RWPE2 (cell line): ENCODE results near the gene AIMP1.

Experiments
- ATAC-seq: fragments of 200-7000 bp; cut with Tn5 transposase; 3 replicates; pipeline ENCODE4 v1.9.1; 2021; ENCODE audit warnings: low read depth
- DNase-seq: peaks from one replicate; pipeline ENCODE4 v3.0.0-alpha.2; 2020; ENCODE audit warnings: low spot score
- H3K27ac ChIP-seq: fragments of 450-650 bp; 2 replicates; pipeline ENCODE4 v1.5.1; 2017; ENCODE audit warnings: mild to moderate bottlenecking; ENCODE audit not compliant: poor library complexity, severe bottlenecking
- H3K27me3 ChIP-seq: fragments of 250-450 bp; sonication (Bioruptor Pico); 2 replicates; pipeline ENCODE4 v1.5.1; 2021; ENCODE audit warnings: mild to moderate bottlenecking, moderate library complexity; ENCODE audit not compliant: insufficient read depth, poor library complexity, severe bottlenecking
- H3K36me3 ChIP-seq: fragments of 250-450 bp; sonication (Bioruptor Pico); 2 replicates; pipeline ENCODE4 v1.5.1; 2020; ENCODE audit warnings: low read depth, mild to moderate bottlenecking, moderate library complexity
- H3K4me1 ChIP-seq: fragments of 250-450 bp; sonication (Bioruptor Pico); 2 replicates; pipeline ENCODE4 v1.5.1; 2021; ENCODE audit warnings: mild to moderate bottlenecking, moderate library complexity; ENCODE audit not compliant: insufficient read depth, poor library complexity, severe bottlenecking
- H3K4me3 ChIP-seq: fragments of 250-450 bp; sonication (Bioruptor Pico); 2 replicates; pipeline ENCODE4 v1.5.1; 2021; ENCODE audit warnings: mild to moderate bottlenecking, moderate library complexity; ENCODE audit not compliant: severe bottlenecking
- H3K9me3 ChIP-seq: fragments of 250-450 bp; sonication (Bioruptor Pico); 2 replicates; pipeline ENCODE4 v1.5.1; 2021; ENCODE audit warnings: mild to moderate bottlenecking, moderate library complexity; ENCODE audit not compliant: severe bottlenecking
- TF ChIP-seq, protein P1 (sequence below): fragments of 450-650 bp; IDR thresholded peaks from one replicate; pipeline ENCODE4 v1.5.1; 2017; ENCODE audit warnings: mild to moderate bottlenecking, moderate library complexity; ENCODE audit not compliant: poor library complexity, severe bottlenecking

AIMP1 gene

DNA sequence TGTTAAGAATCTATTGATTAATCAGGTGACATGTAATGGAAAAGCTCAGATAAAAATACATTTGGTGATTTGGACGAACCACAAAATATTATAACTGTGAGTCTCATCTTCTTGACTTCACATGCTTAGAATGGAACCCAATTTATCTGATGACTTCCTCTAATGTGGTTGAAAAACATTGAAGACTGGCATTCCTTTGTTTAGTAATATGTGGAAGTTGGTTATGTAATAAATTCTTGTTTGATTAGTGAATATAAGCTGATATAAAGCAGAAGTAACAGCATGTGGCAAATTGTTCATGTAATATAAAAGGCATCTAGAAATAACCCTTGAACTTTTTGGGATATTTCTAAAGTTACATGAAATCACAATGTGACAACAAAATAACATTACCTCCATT lies 42.5 kb downstream of the AIMP1 start:
- TF ChIP-seq, protein P1, sequence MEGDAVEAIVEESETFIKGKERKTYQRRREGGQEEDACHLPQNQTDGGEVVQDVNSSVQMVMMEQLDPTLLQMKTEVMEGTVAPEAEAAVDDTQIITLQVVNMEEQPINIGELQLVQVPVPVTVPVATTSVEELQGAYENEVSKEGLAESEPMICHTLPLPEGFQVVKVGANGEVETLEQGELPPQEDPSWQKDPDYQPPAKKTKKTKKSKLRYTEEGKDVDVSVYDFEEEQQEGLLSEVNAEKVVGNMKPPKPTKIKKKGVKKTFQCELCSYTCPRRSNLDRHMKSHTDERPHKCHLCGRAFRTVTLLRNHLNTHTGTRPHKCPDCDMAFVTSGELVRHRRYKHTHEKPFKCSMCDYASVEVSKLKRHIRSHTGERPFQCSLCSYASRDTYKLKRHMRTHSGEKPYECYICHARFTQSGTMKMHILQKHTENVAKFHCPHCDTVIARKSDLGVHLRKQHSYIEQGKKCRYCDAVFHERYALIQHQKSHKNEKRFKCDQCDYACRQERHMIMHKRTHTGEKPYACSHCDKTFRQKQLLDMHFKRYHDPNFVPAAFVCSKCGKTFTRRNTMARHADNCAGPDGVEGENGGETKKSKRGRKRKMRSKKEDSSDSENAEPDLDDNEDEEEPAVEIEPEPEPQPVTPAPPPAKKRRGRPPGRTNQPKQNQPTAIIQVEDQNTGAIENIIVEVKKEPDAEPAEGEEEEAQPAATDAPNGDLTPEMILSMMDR = no peak
- peaks cover 3% of the 10 kb centered on the region for H3K4me1 ChIP-seq
- DNase-seq = no peak
- H3K9me3 ChIP-seq = no peaks in the 10 kb centered on the region
- H3K36me3 ChIP-seq = no peaks in the 10 kb centered on the region
- peak; percentile 46; the same call in 1 of the 3 replicates for ATAC-seq
- H3K27me3 ChIP-seq = no peaks in the 10 kb centered on the region
- H3K4me3 ChIP-seq = no peak overlapping the region
- no peak overlapping the region for H3K27ac ChIP-seq

DNA sequence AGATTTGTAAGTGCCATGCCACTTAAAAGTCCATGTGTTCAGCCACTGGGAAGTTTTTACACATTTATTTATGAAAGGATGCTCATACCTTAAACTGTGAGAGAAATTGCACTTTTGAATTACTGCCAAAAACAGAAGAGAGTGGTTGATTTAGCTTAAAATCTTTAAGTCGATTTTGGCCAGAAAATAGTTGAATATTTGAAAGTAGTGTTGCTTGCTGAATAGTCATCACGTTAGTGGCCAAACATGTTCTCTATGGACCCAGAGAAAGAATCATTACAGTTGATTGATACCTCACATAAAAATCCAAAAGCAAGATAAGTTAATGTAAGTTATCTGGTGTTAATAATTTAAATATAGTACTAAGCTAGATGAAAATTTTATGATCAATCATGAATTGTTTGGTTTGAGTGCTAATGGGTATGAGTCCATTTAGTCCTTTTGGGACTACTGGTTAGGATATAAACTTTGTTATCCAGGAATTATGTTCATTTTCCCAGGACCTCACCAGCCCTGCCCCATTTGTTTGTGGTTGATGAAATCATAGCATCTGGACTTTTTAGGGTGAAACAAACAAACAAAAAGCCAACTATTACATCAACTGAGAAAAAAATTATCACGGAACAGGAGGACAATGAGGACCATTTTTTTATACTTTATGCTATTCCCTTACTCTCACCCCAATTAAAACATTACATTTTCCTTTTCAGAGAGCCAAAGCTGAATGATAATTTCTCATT lies 45.9 kb downstream of the AIMP1 start:
- H3K9me3 ChIP-seq = no peaks in the 10 kb centered on the region
- DNase-seq (no peak), ATAC-seq (no peak)
- H3K36me3 ChIP-seq = no peaks in the 10 kb centered on the region
- TF ChIP-seq, protein P1 = no peak
- no peak overlapping the region for H3K27ac ChIP-seq
- no peak overlapping the region for H3K4me3 ChIP-seq
- no peaks in the 10 kb centered on the region for H3K27me3 ChIP-seq
- peaks cover 11% of the 10 kb centered on the region for H3K4me1 ChIP-seq

DNA sequence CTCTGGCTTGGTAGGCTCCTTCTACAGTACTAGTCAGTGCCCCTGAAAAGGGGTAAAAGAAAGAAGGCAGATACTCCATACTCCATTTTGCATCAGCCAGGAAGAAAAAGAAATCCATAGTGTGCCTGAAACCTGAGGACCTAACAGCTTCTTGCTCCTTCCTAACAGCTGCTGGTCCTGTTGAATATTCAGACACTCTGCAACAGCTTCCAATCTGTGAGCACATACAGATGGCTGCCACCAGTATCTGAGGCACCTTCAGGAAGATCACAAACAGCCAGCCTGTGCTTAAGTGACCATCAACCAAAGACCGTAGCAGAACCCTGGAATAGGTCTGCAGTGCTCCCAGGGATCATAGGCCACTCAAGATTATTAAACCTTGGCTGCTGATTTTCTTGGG lies 47.9 kb downstream of the AIMP1 start:
- ATAC-seq = no peak
- Histone ChIP-seq H3K9me3 (no peaks in the 10 kb centered on the region), H3K4me1 (peaks cover 8% of the 10 kb centered on the region), H3K36me3 (no peaks in the 10 kb centered on the region), H3K27ac (no peak overlapping the region), H3K4me3 (no peak overlapping the region), H3K27me3 (no peaks in the 10 kb centered on the region)
- TF ChIP-seq, protein P1 = no peak
- no peak for DNase-seq

DNA sequence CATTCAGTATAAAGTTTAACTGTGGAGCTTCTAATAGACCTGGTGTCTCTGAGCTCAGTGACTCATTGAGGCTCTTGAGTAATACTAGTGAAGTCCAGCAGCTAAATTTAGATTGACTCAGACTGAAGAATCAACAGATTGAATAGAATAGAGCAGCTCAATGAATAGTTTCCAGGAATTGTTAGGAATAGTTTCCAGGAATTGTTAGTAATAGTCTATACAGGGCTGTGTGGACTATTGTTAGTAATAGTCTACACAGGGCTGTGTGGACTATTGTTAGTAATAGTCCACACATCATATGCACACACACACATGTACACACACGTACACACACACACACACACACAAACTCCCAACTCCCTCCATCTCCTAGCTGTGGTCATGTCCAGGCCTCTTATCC lies 49.3 kb downstream of the AIMP1 start:
- Histone ChIP-seq H3K4me1 (peaks cover 7% of the 10 kb centered on the region), H3K4me3 (no peak overlapping the region), H3K9me3 (no peaks in the 10 kb centered on the region), H3K27me3 (no peaks in the 10 kb centered on the region), H3K27ac (no peak overlapping the region), H3K36me3 (no peaks in the 10 kb centered on the region)
- TF ChIP-seq, protein P1 = no peak
- DNase-seq (no peak), ATAC-seq (peak; percentile 98)

DNA sequence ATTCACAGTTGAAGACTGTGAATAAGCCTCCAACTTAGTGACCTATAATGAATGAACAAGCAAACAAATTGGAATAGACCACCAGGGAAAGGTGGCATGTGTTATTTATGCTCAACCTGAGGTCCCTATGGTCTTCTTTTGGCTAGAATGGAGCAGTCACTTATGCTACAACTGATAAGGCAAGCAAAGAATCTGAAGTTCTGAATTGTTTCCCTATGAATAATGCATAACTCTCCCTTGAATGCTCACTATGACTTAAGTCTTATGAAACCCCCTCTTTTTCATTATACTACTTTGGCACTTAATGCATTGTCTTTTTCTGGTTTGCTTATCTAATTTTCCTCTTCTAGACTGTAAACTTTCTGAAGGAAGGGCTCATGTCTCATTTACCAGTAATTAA lies 49.7 kb downstream of the AIMP1 start:
- DNase-seq (no peak), ATAC-seq (peak; percentile 29; the same call in 2 of the 3 replicates)
- Histone ChIP-seq H3K27me3 (no peaks in the 10 kb centered on the region), H3K27ac (no peak overlapping the region), H3K9me3 (no peaks in the 10 kb centered on the region), H3K36me3 (no peaks in the 10 kb centered on the region), H3K4me3 (no peak overlapping the region), H3K4me1 (peaks cover 7% of the 10 kb centered on the region)
- TF ChIP-seq, protein P1 = no peak
